Upper lobe of left lung (tissue), 6 donors: ENCODE data around the gene IFNA6. TPM values are rescaled to one million over a fixed set of nuclear protein-coding genes. Genes with fewer than 3 reads are reported as not detected.

Experiments used
- ATAC-seq, 2 donors: fragments of 200-7000 bp; cut with Tn5 transposase; one replicate each; pipeline ENCODE4 v1.9.1; 2022; ENCODE audit warnings: mild to moderate bottlenecking in 2 of 2, moderate library complexity in 2 of 2; ENCODE audit not compliant: low FRiP score in 2 of 2
- DNase-seq, 2 donors: peaks; one replicate each; pipeline ENCODE4 v3.0.0-alpha.2; 2019 to 2020
- H3K27ac ChIP-seq, 4 donors: fragments of 200-600 bp; sonication (generic); one replicate each; pipeline ENCODE4 v1.5.1; 2016 to 2019
- H3K27me3 ChIP-seq, 4 donors: fragments of 200-600 bp; sonication (generic); one replicate each; pipeline ENCODE4 v1.5.1; 2017 to 2019
- H3K36me3 ChIP-seq, 4 donors: fragments of 200-600 bp; sonication (generic); one replicate each; pipeline ENCODE4 v1.5.1; 2016 to 2019
- H3K4me1 ChIP-seq, 4 donors: fragments of 200-600 bp; sonication (generic); one replicate each; pipeline ENCODE4 v1.5.1; 2018 to 2019
- H3K4me3 ChIP-seq, 4 donors: fragments of 200-600 bp; sonication (generic); one replicate each; pipeline ENCODE4 v1.5.1; 2017 to 2019; ENCODE audit warnings: mild to moderate bottlenecking in 2 of 4, moderate library complexity in 1 of 4
- H3K9me3 ChIP-seq, 4 donors: fragments of 200-600 bp; sonication (generic); one replicate each; pipeline ENCODE4 v1.5.1; 2018 to 2019
- CTCF ChIP-seq, 6 experiments: fragments of 450-650 bp in 4 of 6; fragments of 200-600 bp in 2 of 6; sonication (generic) in 2 of 6; IDR thresholded peaks; one replicate each; pipeline ENCODE4 v1.5.1; 2016 to 2019; ENCODE audit warnings: antibody characterized with exemption in 6 of 6
- POLR2A ChIP-seq, 4 donors: fragments of 450-650 bp; IDR thresholded peaks; one replicate each; pipeline ENCODE4 v1.5.1; 2016 to 2017; ENCODE audit warnings: antibody characterized with exemption in 4 of 4, mild to moderate bottlenecking in 2 of 4
- POLR2AphosphoS5 ChIP-seq, 2 donors: sonication (generic); formaldehyde crosslinking; IDR thresholded peaks; one replicate each; pipeline ENCODE4 v1.5.1; 2017; ENCODE audit warnings: antibody characterized with exemption in 2 of 2
- WGBS, 2 donors: methylation state at CpG; one replicate each; pipeline ENCODE4 v1.1.5; 2017 to 2018; 5-methylcytosine and 5-hydroxymethylcytosine counted together
- total RNA-seq, 6 donors: library from RNA; depleted of rRNA in 4 of 6; stranded (reverse); fragments of >200 nt in 4 of 6; gene quantifications; one replicate each; pipeline versions ENCODE4 v1.1.0 to v1.2.1, GENCODE V29; 2016 to 2021
- donor health status: DM: no; HTN: no; CAD: no; lungs with moderate emphysema.
- donor health status: DM: no; HTN: yes; CAD: no; lungs with severe emphysema.

IFNA6 gene
- total RNA-seq, 6 donors from 2014 or later, result not detected

- no peak for DNase-seq
- Histone ChIP-seq H3K9me3 (no peaks in the 10 kb centered on the region), H3K27ac (no peak within 1 kb of the TSS), H3K36me3 (no peaks in the 10 kb centered on the region), H3K27me3 (no peaks in the 10 kb centered on the region), H3K4me3 (no peak within 1 kb of the TSS), H3K4me1 (no peaks in the 10 kb centered on the region)
- WGBS, 2 donors, result 87 to 90% methylated on average over 2 of the region's 2 CpGs
- TF ChIP-seq CTCF (IDR thresholded peaks at IDR 0.05) (no peak), POLR2A (IDR thresholded peaks at IDR 0.05) (no peak), POLR2AphosphoS5 (IDR thresholded peaks at IDR 0.05) (no peak)
- ATAC-seq, result no peak
Measured at GRCh38 chr9:21305213-21305612, 45.5 kb downstream of the IFNA6 start, which contains the start of gene IFNA5. Gene IFNA5 (minus strand): TSS chr9:21305313. CDS start chr9:21305256, 57 bp downstream.

Other genes starting within 250 kb of the IFNA6 start
- not detected for gene IFNW1, start 209.1 kb downstream of the IFNA6 start, total RNA-seq
- not detected for gene IFNA21, start 184.2 kb downstream of the IFNA6 start, total RNA-seq
- 1 to 10 TPM in 1 of 6 donors, not detected in 5; 2.1 TPM for gene IFNA4, start 163.3 kb downstream of the IFNA6 start, total RNA-seq
- not detected for gene IFNA7, start 148.7 kb downstream of the IFNA6 start, total RNA-seq
- not detected for gene IFNA10, start 143.7 kb downstream of the IFNA6 start, total RNA-seq
- not detected for gene IFNA16, start 133.6 kb downstream of the IFNA6 start, total RNA-seq
- gene IFNA17, start 122.7 kb downstream of the IFNA6 start, total RNA-seq, result not detected
- not detected for gene IFNA14, start 110.9 kb downstream of the IFNA6 start, total RNA-seq
- under 1 TPM in 1 of 6 donors, not detected in 5; 0.23 TPM for gene IFNA5, start 45.6 kb downstream of the IFNA6 start, total RNA-seq
- 10 to 100 TPM; 14.6 to 23.7 (median 19.5) TPM for gene KLHL9, start 15.5 kb downstream of the IFNA6 start, total RNA-seq
- gene IFNA13, start 17.2 kb upstream of the IFNA6 start, total RNA-seq, result not detected
- not detected for gene IFNA2, start 34.5 kb upstream of the IFNA6 start, total RNA-seq
- gene IFNA8, start 58.2 kb upstream of the IFNA6 start, total RNA-seq, result not detected
- gene IFNA1, start 89.6 kb upstream of the IFNA6 start, total RNA-seq, result under 1 TPM in 2 of 6 donors, not detected in 4; 0.26 to 0.30 TPM
- not detected for gene IFNE, start 131.4 kb upstream of the IFNA6 start, total RNA-seq